ENCODE measurements around the gene DELE1.

Gene DELE1

DNA sequence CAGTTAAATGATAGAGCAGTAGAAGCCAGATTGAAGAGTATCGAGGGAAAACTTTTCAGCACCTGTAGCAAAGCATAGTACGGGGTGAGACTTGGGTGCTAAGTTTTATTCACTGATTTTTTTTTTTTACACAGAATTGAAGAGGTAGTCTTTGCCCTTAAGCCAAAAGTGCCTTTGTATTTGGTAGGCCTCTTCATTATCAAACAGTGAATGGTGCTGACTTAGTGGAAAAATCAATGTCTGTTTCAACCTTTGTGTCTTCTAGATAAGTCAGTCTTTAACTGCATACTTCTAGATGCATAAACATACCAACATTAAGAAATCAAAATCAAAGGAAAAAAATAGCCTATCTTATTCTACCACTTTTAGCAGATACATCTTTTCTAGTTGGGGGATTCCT lies 59.0 kb downstream of the DELE1 start:
- Histone ChIP-seq H3K27ac (ENCODE audit: low read length) (no peak overlapping the region), H3K27me3 (ENCODE audit: low read depth, low read length) (no peaks in the 10 kb centered on the region), H3K9me3 (ENCODE audit: control insufficient read depth in 1 of 2, low read length in 2 of 2) (no peaks in the 10 kb centered on the region), H3K4me1 (ENCODE audit: control insufficient read depth in 1 of 2, insufficient read depth in 2 of 2, low read length in 2 of 2) (peaks cover 0 to 7% of the 10 kb centered on the region in 2 donors), H3K36me3 (ENCODE audit: control insufficient read depth in 1 of 2, insufficient read depth in 2 of 2, low read length in 2 of 2) (peaks cover 55 to 73% of the 10 kb centered on the region in 2 donors), H3K4me3 (ENCODE audit: low read depth in 1 of 2, low read length in 2 of 2) (no peak overlapping the region)

DNA sequence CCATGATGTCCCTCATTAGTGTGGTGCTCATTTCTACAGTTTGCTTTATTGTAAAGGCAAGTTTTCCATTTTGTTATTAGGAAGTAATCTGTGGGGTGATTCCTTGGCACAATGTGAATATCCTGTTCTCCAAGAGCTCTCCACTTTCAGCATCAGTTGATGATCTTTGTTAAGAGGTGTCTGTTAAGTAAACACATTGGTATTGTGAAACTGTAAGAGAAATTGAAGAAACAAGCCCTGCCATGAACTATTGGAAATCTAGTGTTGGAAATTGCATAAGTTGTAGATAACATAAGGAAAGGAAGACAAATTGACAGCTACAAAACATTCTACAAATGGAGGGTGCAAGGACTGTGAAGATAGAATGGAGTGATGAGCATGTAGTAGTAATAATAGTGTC lies 62.4 kb downstream of the DELE1 start:
- Histone ChIP-seq H3K27ac (ENCODE audit: low read length) (no peak overlapping the region), H3K9me3 (ENCODE audit: control insufficient read depth in 1 of 2, low read length in 2 of 2) (no peaks in the 10 kb centered on the region), H3K4me3 (ENCODE audit: low read depth in 1 of 2, low read length in 2 of 2) (no peak overlapping the region), H3K27me3 (ENCODE audit: low read depth, low read length) (no peaks in the 10 kb centered on the region), H3K36me3 (ENCODE audit: control insufficient read depth in 1 of 2, insufficient read depth in 2 of 2, low read length in 2 of 2) (peaks cover 36 to 59% of the 10 kb centered on the region in 2 donors), H3K4me1 (ENCODE audit: control insufficient read depth in 1 of 2, insufficient read depth in 2 of 2, low read length in 2 of 2) (no peaks in the 10 kb centered on the region)

DNA sequence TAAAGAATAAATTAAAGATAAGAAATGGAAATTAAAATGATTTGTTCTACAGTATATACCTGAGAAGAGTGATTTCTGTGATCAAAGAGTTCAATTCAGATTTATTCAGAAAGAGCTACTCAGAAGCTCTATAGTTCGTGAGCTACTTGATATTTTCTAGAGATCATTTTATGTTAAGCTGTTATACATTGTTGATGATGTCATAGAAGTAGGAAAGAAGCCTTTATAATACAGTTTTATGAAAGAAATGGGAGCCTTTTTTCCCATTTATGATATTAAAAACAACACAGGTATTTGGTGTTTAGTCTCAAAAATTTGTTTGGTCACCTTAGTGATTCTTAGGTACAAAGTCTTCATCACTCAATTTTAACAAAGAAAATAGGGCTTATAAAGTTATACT lies 66.0 kb downstream of the DELE1 start:
- Histone ChIP-seq H3K27me3 (ENCODE audit: low read depth, low read length) (no peaks in the 10 kb centered on the region), H3K27ac (ENCODE audit: low read length) (no peak overlapping the region), H3K9me3 (ENCODE audit: control insufficient read depth in 1 of 2, low read length in 2 of 2) (no peaks in the 10 kb centered on the region), H3K4me1 (ENCODE audit: control insufficient read depth in 1 of 2, insufficient read depth in 2 of 2, low read length in 2 of 2) (peaks cover 0 to 6% of the 10 kb centered on the region in 2 donors), H3K4me3 (ENCODE audit: low read depth in 1 of 2, low read length in 2 of 2) (no peak overlapping the region), H3K36me3 (ENCODE audit: control insufficient read depth in 1 of 2, insufficient read depth in 2 of 2, low read length in 2 of 2) (peaks cover 24 to 50% of the 10 kb centered on the region in 2 donors)

All from muscle layer of duodenum (tissue), 2 donors.